HCT116 (cell line): ENCODE results near the gene ZNF469. TPM values are rescaled to one million over a fixed set of nuclear protein-coding genes. Genes with fewer than 3 reads are reported as not detected.

Source experiments
- ATAC-seq: fragments of 200-7000 bp; cut with Tn5 transposase; 2 replicates; pipeline ENCODE4 v1.9.1; 2020; ENCODE audit warnings: mild to moderate bottlenecking, moderate library complexity
- BruUV-seq: library from RNA; stranded (reverse); fragments of 400-500 nt; replicated peaks from 2 replicates; lab custom pipeline; 2021; lab: Mats Ljungman, UMichigan
- CTCF ChIA-PET: fragments of 300-600 bp; sonication (Branson Sonifier 250); formaldehyde crosslinking; loops from one replicate; lab custom pipeline; 2021; ENCODE audit warnings: antibody characterized with exemption; lab: Charles Lee
- POLR2A ChIA-PET: fragments of 300-600, 350-600 bp; sonication (Branson Sonifier 250); formaldehyde crosslinking; loops from one replicate; lab custom pipeline; 2021; ENCODE audit warnings: antibody characterized with exemption; lab: Charles Lee
- RAD21 ChIA-PET, 2 experiments: fragments of 300-600 bp; sonication (Branson Sonifier 250); formaldehyde crosslinking; loops; one replicate each; lab custom pipeline; 2023; ENCODE audit warnings: low total read pairs in 2 of 2; ENCODE audit not compliant: uncharacterized antibody in 2 of 2, unreplicated experiment in 2 of 2, low non-redundant PET in 1 of 2; lab: Charles Lee
- DNase-seq: peaks from one replicate; pipeline ENCODE4 v3.0.0-alpha.2; 2010; ENCODE audit warnings: low read depth, low spot score
- H2AFZ ChIP-seq: fragments of 200-600 bp; shearing (Covaris generic), sonication (generic); 2 replicates; pipeline ENCODE4 v1.6.1; 2017; ENCODE audit warnings: low read depth, mixed run types, mixed read lengths, antibody characterized with exemption, low read length; ENCODE audit not compliant: poor library complexity, severe bottlenecking
- H3K27ac ChIP-seq: 2 replicates; pipeline ENCODE4 v1.5.1; 2012; ENCODE audit warnings: low read depth, low read length
- H3K27me3 ChIP-seq: fragments of 200-600 bp; sonication (generic); 2 replicates; pipeline ENCODE4 v1.6.1; 2016; ENCODE audit warnings: mixed run types, low read length, mixed read lengths; ENCODE audit not compliant: insufficient read depth
- H3K36me3 ChIP-seq, 2 experiments: fragments of 200-500 bp in 1 of 2; fragments of 200-600 bp in 1 of 2; sonication (Bioruptor generic) in 1 of 2; sonication (generic) in 1 of 2; 2 replicates each; pipeline versions ENCODE4 v1.5.1 to v1.6.1; 2014 to 2016; ENCODE audit warnings: low read length in 2 of 2, inconsistent platforms in 1 of 2, mixed read lengths in 1 of 2, mixed run types in 1 of 2; ENCODE audit not compliant: insufficient read depth in 2 of 2, control insufficient read depth in 1 of 2
- H3K4me1 ChIP-seq, 2 experiments: fragments of 200-600 bp in 1 of 2; sonication (generic) in 1 of 2; 2 replicates each; pipeline versions ENCODE4 v1.5.1 to v1.6.1; 2012 to 2017; ENCODE audit warnings: low read length in 2 of 2, inconsistent platforms in 1 of 2, mild to moderate bottlenecking in 1 of 2, mixed read lengths in 1 of 2, mixed run types in 1 of 2, moderate library complexity in 1 of 2; ENCODE audit not compliant: insufficient read depth in 2 of 2, control insufficient read depth in 1 of 2
- H3K4me2 ChIP-seq: fragments of 200-600 bp; sonication (generic); 2 replicates; pipeline ENCODE4 v1.6.1; 2017; ENCODE audit warnings: mixed run types, low read length, mixed read lengths
- H3K4me3 ChIP-seq, 2 experiments: fragments of 200-600 bp in 1 of 2; sonication (generic) in 1 of 2; replicated peaks in 1 of 2; 2 replicates each; pipeline ENCODE4 v1.5.1; 2011 to 2016; ENCODE audit warnings: low read length in 2 of 2, control low read depth in 1 of 2, low read depth in 1 of 2, mild to moderate bottlenecking in 1 of 2, mixed read lengths in 1 of 2, mixed run types in 1 of 2
- H3K79me2 ChIP-seq: fragments of 200-600 bp; sonication (generic); 2 replicates; pipeline ENCODE4 v1.6.1; 2017; ENCODE audit warnings: mild to moderate bottlenecking, mixed run types, low read length, moderate library complexity, mixed read lengths; ENCODE audit not compliant: insufficient read depth
- H3K9ac ChIP-seq: fragments of 200-600 bp; sonication (generic); 2 replicates; pipeline ENCODE4 v1.6.1; 2016; ENCODE audit warnings: low read length, mixed read lengths
- H3K9me2 ChIP-seq: fragments of 200-600 bp; sonication (generic), shearing (Covaris generic); 2 replicates; pipeline ENCODE4 v1.6.1; 2017; ENCODE audit warnings: mixed run types, mild to moderate bottlenecking, moderate library complexity; ENCODE audit not compliant: insufficient read depth
- H3K9me3 ChIP-seq, 2 experiments: fragments of 200-500 bp in 1 of 2; fragments of 200-600 bp in 1 of 2; sonication (Bioruptor generic) in 1 of 2; sonication (generic) in 1 of 2; 2 replicates each; pipeline ENCODE4 v1.6.1; 2014 to 2017; ENCODE audit warnings: low read length in 2 of 2, mixed read lengths in 2 of 2, inconsistent platforms in 1 of 2, low read depth in 1 of 2, mild to moderate bottlenecking in 1 of 2, mixed run types in 1 of 2, moderate library complexity in 1 of 2; ENCODE audit not compliant: control insufficient read depth in 1 of 2, insufficient read depth in 1 of 2
- H4K20me1 ChIP-seq: fragments of 200-600 bp; sonication (generic), shearing (Covaris generic); 2 replicates; pipeline ENCODE4 v1.6.1; 2017; ENCODE audit warnings: mixed run types, mild to moderate bottlenecking, moderate library complexity; ENCODE audit not compliant: insufficient read depth
- CBX3 ChIP-seq: IDR thresholded peaks from 2 replicates; pipeline ENCODE4 v1.6.1; 2012; ENCODE audit warnings: low read depth
- CTCF ChIP-seq, 3 experiments: fragments of 200-600 bp in 1 of 3; sonication (generic) in 1 of 3; IDR thresholded peaks in 2 of 3; conservative IDR thresholded peaks in 1 of 3; 2 replicates each; pipeline ENCODE4 v1.5.1; 2012 to 2017; ENCODE audit warnings: low read depth in 2 of 3, low read length in 2 of 3, antibody characterized with exemption in 1 of 3, borderline replicate concordance in 1 of 3, control low read depth in 1 of 3, mild to moderate bottlenecking in 1 of 3, mixed read lengths in 1 of 3, mixed run types in 1 of 3, moderate library complexity in 1 of 3; ENCODE audit not compliant: insufficient read depth in 1 of 3
- EGR1 ChIP-seq: IDR thresholded peaks from 2 replicates; pipeline ENCODE4 v1.6.1; 2012; ENCODE audit warnings: low read depth
- EZH2phosphoT487 ChIP-seq: fragments of 200-600 bp; IDR thresholded peaks from 2 replicates; pipeline ENCODE4 v1.6.1; 2018; ENCODE audit warnings: antibody characterized with exemption, borderline replicate concordance
- JUND ChIP-seq: IDR thresholded peaks from 2 replicates; pipeline ENCODE4 v1.6.1; 2012
- POLR2A ChIP-seq: IDR thresholded peaks from 2 replicates; pipeline ENCODE4 v1.7.0; 2011; ENCODE audit warnings: borderline replicate concordance; ENCODE audit not compliant: insufficient read depth, insufficient read length; ENCODE audit errors: extremely low read depth
- RAD21 ChIP-seq: IDR thresholded peaks from 2 replicates; pipeline ENCODE4 v1.6.1; 2012; ENCODE audit warnings: low read depth, mild to moderate bottlenecking
- SIN3A ChIP-seq: IDR thresholded peaks from 2 replicates; pipeline ENCODE4 v1.6.1; 2012; ENCODE audit warnings: low read depth
- SP1 ChIP-seq: IDR thresholded peaks from 2 replicates; pipeline ENCODE4 v1.6.1; 2012; ENCODE audit warnings: low read depth
- SRF ChIP-seq: IDR thresholded peaks from 2 replicates; pipeline ENCODE4 v1.6.1; 2012; ENCODE audit warnings: low read depth
- TCF7L2 ChIP-seq: IDR thresholded peaks from 2 replicates; pipeline ENCODE4 v1.7.0; 2011; ENCODE audit warnings: borderline replicate concordance, inconsistent platforms; ENCODE audit not compliant: insufficient read depth, insufficient read length; ENCODE audit errors: extremely low read depth
- ZBTB33 ChIP-seq: IDR thresholded peaks from 2 replicates; pipeline ENCODE4 v1.6.1; 2011; ENCODE audit warnings: mild to moderate bottlenecking, low read length, moderate library complexity; ENCODE audit not compliant: insufficient replicate concordance; ENCODE audit errors: extremely low read depth
- intact Hi-C: fragments of 100-400 bp; cut with micrococcal nuclease; formaldehyde crosslinking; loops from 2 replicates; pipeline ENCODE4 v1.10.0; 2022
- total RNA-seq: library from RNA; stranded (reverse); gene quantifications from one replicate; pipeline ENCODE4 v1.2.1, GENCODE V29; 2021; ENCODE audit not compliant: unreplicated experiment

ZNF469 gene
- total RNA-seq, 1 experiment from 2014 or later, result 5.9 TPM

GRCh38 chr16:88355093-88355388, 27.7 kb upstream of the ZNF469 start:
- BruUV-seq, result no TSS peak
- H3K4me1 ChIP-seq, result no peaks in the 10 kb centered on the region
- no peak overlapping the region for H3K4me2 ChIP-seq
- ATAC-seq, result no peak
- 0 out of 2 replicates have a peak, but pooled peaks cover 6% of the 10 kb centered on the region for H3K27me3 ChIP-seq
- CTCF ChIA-PET, result no interaction called here
- POLR2A ChIA-PET, result no interaction called here
- no peaks in the 10 kb centered on the region for H3K79me2 ChIP-seq
- H3K36me3 ChIP-seq, result no peaks in the 10 kb centered on the region
- RAD21 ChIA-PET, result no interaction called here
- DNase-seq, result no peak
- no peak overlapping the region for H3K27ac ChIP-seq
- intact Hi-C loops, result no loop called here
- H3K9me3 ChIP-seq, result no peaks in the 10 kb centered on the region
- no peak overlapping the region for H3K4me3 ChIP-seq
- no peak overlapping the region for H3K9ac ChIP-seq
- H3K9me2 ChIP-seq, result no peaks in the 10 kb centered on the region
- H2AFZ ChIP-seq, result no peak overlapping the region
- TF ChIP-seq POLR2A, result no peak
- no peak for TF ChIP-seq SIN3A
- TF ChIP-seq CBX3, result no peak
- no peak for TF ChIP-seq ZBTB33
- no peak for TF ChIP-seq EGR1
- TF ChIP-seq TCF7L2, result no peak
- TF ChIP-seq SP1, result no peak
- TF ChIP-seq JUND, result no peak
- no peak for TF ChIP-seq EZH2phosphoT487
- TF ChIP-seq SRF, result no peak
- TF ChIP-seq CTCF (IDR thresholded peaks at IDR 0.05 in 2 of 3, conservative IDR thresholded peaks at IDR 0.05 in 1 of 3; ENCODE audit: borderline replicate concordance in 1 of 3, insufficient read depth in 1 of 3, low read depth in 2 of 3, low read length in 2 of 3), result no peak
- no peak for TF ChIP-seq RAD21
- TF ChIP-seq, all 23 proteins: peak for 0
- H4K20me1 ChIP-seq, result no peaks in the 10 kb centered on the region
